Skeletal muscle tissue (tissue), 4 donors: ENCODE measurements around the gene FNDC1. TPM values are rescaled to one million over a fixed set of nuclear protein-coding genes. Genes with fewer than 3 reads are reported as not detected.

ENCODE experiments used
- H3K27ac ChIP-seq: one replicate; pipeline ENCODE4 v1.7.0; 2013; ENCODE audit warnings: mild to moderate bottlenecking, low read depth, low read length, inconsistent platforms
- H3K27me3 ChIP-seq, 3 donors: one replicate each; pipeline ENCODE4 v1.7.0; 2013; ENCODE audit warnings: low read length in 3 of 3; ENCODE audit not compliant: control insufficient read depth in 3 of 3, insufficient read depth in 3 of 3
- H3K36me3 ChIP-seq, 3 donors: one replicate each; pipeline ENCODE4 v1.7.0; 2013; ENCODE audit warnings: low read length in 3 of 3; ENCODE audit not compliant: control insufficient read depth in 3 of 3, insufficient read depth in 3 of 3
- H3K4me1 ChIP-seq, 3 donors: one replicate each; pipeline ENCODE4 v1.7.0; 2013; ENCODE audit warnings: low read length in 3 of 3, mild to moderate bottlenecking in 3 of 3; ENCODE audit not compliant: control insufficient read depth in 3 of 3, insufficient read depth in 3 of 3
- H3K4me3 ChIP-seq, 3 donors: one replicate each; pipeline ENCODE4 v1.7.0; 2013; ENCODE audit warnings: low read length in 3 of 3
- H3K9ac ChIP-seq, 3 donors: one replicate each; pipeline ENCODE4 v1.7.0; 2013; ENCODE audit warnings: low read length in 3 of 3, mild to moderate bottlenecking in 3 of 3, moderate library complexity in 2 of 3, low read depth in 1 of 3
- H3K9me3 ChIP-seq, 3 donors: one replicate each; pipeline ENCODE4 v1.7.0; 2013; ENCODE audit warnings: low read length in 3 of 3; ENCODE audit not compliant: control insufficient read depth in 3 of 3
- total RNA-seq: library from RNA; depleted of rRNA; stranded (reverse); fragments of >200 nt; gene quantifications from one replicate; pipeline ENCODE4 v1.2.3, GENCODE V29; 2014
- donor health status: Osteomylitis.

Gene FNDC1
- total RNA-seq, 1 donor from 2014 or later = 71.0 TPM

DNA sequence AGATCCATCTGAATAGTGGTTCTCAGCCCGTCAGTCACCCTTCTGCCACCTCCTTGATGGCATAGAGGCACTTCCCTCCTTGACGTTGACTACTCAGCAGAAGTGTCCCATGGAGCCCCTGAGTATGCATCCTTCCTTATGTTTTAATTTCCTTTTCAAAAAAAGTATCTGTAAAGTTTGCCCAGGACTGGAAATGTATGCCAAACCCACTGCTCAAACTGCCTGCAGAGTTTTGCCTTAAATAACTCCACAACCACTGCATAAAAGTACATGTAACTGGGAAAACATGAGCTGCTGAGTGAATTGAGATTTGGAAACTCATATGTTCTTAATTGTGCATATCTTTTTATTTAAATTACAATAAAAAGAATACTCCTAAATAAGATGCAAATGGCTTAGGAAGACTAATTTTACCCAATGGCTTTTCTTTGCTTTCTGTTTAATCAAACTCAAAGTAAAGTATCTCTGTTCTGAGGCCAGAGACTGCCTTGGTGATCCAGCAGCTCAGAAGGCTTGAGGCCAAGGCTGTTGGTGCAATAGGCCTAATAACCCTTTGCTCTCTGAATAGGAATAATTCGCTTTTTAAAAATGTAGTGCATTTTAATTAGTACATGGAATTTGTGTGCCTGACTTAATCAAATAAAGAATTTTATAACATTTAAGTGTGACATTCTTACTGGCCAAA, 90.4 kb downstream of the FNDC1 start:
- H3K4me1 ChIP-seq = peaks cover 0 to 3% (median 0%) of the 10 kb centered on the region in 3 donors
- no peaks in the 10 kb centered on the region for H3K36me3 ChIP-seq
- peaks cover 0 to 2% (median 0%) of the 10 kb centered on the region in 3 donors for H3K9me3 ChIP-seq
- H3K9ac ChIP-seq = no peak overlapping the region
- H3K27me3 ChIP-seq = no peaks in the 10 kb centered on the region
- H3K4me3 ChIP-seq = no peak overlapping the region
- no peak overlapping the region for H3K27ac ChIP-seq

DNA sequence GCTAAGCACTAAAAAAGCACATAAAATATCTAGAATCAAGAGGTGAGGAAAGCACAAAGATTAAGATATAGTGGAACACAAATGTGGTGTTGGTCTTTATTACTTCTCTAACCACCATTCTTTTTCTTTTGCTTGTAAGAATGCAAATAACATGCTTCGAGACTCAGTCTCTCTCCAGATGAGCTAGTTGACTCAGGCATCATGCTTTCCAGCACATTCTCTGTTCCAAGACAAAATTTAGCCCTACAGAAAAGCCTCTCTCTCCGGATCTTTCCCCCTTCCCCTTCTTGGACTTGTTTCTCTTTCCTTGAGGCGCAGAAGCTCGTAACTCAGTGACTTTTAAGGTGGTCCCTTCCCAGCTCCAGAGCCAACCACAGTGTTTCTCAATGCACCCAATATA, 91.0 kb downstream of the FNDC1 start:
- H3K9ac ChIP-seq = no peak overlapping the region
- peaks cover 0 to 3% (median 0%) of the 10 kb centered on the region in 3 donors for H3K4me1 ChIP-seq
- no peaks in the 10 kb centered on the region for H3K27me3 ChIP-seq
- H3K36me3 ChIP-seq = no peaks in the 10 kb centered on the region
- peaks cover 0 to 2% (median 0%) of the 10 kb centered on the region in 3 donors for H3K9me3 ChIP-seq
- no peak overlapping the region for H3K4me3 ChIP-seq
- H3K27ac ChIP-seq = no peak overlapping the region

DNA sequence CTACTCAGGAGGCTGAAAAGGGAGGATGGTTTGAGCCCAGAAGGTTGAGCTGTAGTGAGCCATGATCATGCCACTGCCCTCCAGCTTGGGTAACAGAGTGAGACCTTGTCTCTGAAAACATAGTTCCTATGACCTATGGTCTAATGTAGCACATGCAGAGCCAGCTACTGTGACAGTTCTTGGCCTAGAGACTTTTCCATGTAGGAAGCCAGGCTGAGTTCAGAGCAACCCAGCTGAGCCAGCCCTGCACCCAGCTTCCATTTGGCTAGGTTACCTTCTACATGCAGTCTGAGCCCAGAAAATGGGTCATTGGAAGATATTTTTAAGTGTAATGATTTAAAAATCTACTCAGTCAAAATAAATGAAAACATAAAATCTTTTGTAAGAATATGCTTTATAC, 92.8 kb downstream of the FNDC1 start:
- H3K27me3 ChIP-seq = no peaks in the 10 kb centered on the region
- H3K4me3 ChIP-seq = no peak overlapping the region
- no peak overlapping the region for H3K9ac ChIP-seq
- peaks cover 0 to 3% (median 0%) of the 10 kb centered on the region in 3 donors for H3K4me1 ChIP-seq
- H3K9me3 ChIP-seq = no peaks in the 10 kb centered on the region
- H3K27ac ChIP-seq = no peak overlapping the region
- no peaks in the 10 kb centered on the region for H3K36me3 ChIP-seq

DNA sequence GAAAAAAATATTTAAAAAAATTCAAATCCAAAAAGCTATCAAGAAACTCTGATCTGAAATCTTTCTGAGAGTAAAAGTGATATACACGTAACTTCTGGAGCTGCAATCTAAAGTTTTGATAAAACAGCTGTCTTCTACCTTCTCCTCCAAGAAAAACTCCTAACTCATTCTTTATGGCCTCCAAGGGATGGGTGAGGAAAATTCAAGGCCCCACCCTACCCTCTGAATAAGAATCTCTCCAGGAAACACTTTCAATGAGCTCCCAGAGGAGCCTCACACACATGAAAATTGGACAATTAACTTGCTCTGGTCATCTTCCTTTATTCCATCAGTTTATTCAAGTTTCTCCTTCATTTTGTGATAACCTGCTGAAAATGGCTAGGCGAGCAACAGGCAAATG, 93.4 kb downstream of the FNDC1 start:
- Histone ChIP-seq H3K9me3 (no peaks in the 10 kb centered on the region), H3K4me1 (peaks cover 0 to 3% (median 0%) of the 10 kb centered on the region in 3 donors), H3K36me3 (no peaks in the 10 kb centered on the region), H3K27ac (no peak overlapping the region), H3K4me3 (no peak overlapping the region), H3K27me3 (no peaks in the 10 kb centered on the region), H3K9ac (no peak overlapping the region)

DNA sequence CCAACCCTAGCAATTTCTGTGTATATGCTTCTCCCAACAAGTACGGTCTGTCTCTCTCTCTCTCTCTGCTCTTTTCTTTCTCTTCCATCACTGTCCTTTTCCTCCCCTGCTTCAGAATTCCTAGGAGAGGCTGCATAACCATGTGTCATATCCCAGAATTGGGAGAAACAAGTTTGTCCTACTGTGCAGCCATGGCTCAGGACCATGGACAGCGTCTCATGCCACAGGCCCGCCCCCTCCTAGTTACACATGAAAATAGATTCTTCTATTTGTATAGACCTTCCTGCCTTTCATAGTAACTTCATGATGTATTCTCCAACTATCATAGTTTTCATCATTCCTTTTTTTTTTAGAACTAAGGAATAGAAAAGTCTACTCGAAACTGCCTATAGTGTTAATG, 98.0 kb downstream of the FNDC1 start:
- no peaks in the 10 kb centered on the region for H3K36me3 ChIP-seq

DNA sequence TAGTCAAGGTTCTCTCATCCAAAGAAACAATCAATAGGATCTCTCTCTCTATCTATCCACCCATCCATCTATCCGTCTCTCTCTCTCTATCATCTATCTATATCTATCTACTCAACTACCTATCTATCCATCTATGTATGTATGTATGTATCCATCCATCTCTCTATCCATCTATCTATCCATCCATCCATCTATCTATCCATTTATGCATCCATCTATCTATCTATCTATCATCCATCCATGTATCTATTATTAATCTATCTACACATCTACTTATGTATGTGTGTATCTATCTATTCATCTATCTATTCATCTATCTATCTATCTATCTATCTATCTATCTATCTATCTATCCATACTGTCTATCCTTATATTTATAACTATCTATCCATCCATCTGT, 99.3 kb downstream of the FNDC1 start:
- Histone ChIP-seq H3K4me1 (no peaks in the 10 kb centered on the region), H3K4me3 (no peak overlapping the region), H3K9me3 (no peaks in the 10 kb centered on the region), H3K9ac (no peak overlapping the region), H3K36me3 (no peaks in the 10 kb centered on the region), H3K27ac (no peak overlapping the region), H3K27me3 (no peaks in the 10 kb centered on the region)

More for the DNA sequence above, 98.0 kb downstream of the FNDC1 start:
- Histone ChIP-seq H3K27me3 (no peaks in the 10 kb centered on the region), H3K4me3 (no peak overlapping the region), H3K27ac (no peak overlapping the region), H3K4me1 (no peaks in the 10 kb centered on the region), H3K9ac (no peak overlapping the region), H3K9me3 (no peaks in the 10 kb centered on the region)

DNA sequence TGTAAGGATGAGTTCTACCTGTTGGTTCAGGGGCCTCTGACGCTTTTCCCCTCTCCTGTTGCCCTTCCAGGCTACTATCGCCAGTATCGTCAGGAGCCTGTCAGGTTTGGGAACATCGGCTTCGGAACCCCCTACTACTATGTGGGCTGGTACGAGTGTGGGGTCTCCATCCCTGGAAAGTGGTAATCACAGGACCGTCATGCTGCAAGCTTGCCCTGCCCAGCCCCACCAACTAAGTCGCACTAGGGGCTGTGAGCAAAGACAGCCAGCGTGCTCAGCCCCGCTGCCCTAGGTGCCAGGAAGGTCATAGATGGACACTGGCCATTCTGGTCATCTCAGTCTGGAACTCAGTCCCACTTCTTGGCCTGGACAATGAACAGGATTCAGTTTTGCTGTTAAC, 102.1 kb downstream of the FNDC1 start:
- Histone ChIP-seq H3K9me3 (no peaks in the 10 kb centered on the region), H3K27me3 (no peaks in the 10 kb centered on the region), H3K27ac (no peak overlapping the region), H3K36me3 (no peaks in the 10 kb centered on the region), H3K4me3 (no peak overlapping the region), H3K4me1 (no peaks in the 10 kb centered on the region), H3K9ac (no peak overlapping the region)

DNA sequence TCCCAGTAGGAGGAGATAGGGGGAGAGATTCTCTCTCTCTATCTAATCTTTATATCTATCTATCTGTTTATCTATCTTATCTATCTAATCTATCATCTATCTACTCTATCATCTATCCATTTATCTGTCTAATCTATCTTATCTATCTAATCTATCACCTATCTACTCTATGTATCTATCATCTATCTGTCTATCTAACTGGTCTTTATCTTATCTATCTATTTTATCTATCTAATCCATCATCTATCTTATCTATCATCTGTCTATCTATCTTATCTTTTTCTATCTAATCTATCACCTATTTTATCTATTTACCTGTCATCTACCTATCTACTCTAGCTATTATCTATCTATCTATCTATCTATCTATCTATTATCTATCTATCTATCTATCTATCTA, 109.4 kb downstream of the FNDC1 start:
- Histone ChIP-seq H3K4me3 (no peak overlapping the region), H3K27me3 (no peaks in the 10 kb centered on the region), H3K9ac (no peak overlapping the region), H3K9me3 (no peaks in the 10 kb centered on the region), H3K4me1 (no peaks in the 10 kb centered on the region), H3K36me3 (no peaks in the 10 kb centered on the region), H3K27ac (no peak overlapping the region)

DNA sequence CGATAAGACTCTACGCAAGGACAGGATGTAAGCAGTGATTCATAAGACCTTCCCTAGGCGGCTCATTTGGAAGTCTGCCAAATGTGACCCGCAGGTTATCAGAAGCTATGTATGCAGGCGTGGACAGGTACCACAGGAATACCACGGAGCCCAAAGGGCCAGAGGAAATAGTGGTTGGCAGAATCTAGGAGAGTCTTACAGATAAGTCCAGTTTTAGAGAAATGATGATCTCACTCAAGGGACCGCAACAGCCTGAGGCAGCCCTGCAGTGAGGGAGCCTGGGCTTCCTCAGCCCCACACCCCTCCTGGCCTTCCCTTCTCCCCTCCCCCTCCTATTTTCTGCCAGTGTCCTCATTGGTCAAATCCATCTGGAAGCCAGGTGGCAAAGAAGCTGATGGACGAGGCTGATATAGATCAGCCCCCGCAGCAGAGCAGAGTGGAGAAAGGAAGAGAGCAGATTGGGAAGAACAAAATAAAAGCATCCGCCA, 110.6 kb downstream of the FNDC1 start:
- Histone ChIP-seq H3K4me3 (no peak overlapping the region), H3K36me3 (no peaks in the 10 kb centered on the region), H3K9ac (no peak overlapping the region), H3K4me1 (no peaks in the 10 kb centered on the region), H3K27ac (no peak overlapping the region), H3K27me3 (no peaks in the 10 kb centered on the region), H3K9me3 (no peaks in the 10 kb centered on the region)

DNA sequence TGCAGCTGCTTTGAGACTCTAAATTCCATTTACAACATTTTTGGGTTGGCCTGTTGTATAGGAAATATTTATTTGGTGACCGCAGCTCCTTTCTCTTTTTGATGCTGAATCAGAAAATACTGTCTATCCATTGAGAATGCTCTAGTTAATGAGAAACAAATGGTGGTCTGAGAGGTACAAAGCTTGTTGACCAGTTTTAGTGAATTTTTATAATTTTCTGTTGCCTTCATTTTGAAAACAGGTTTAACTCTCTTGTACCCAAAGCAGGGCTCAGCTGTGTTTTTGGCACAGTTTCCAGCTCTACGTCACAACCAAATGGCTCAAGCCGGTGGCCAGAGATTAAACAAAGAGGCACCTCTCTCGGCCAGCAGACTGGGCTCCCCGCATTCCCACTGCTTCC, 113.2 kb downstream of the FNDC1 start:
- H3K9me3 ChIP-seq = no peaks in the 10 kb centered on the region
- no peak overlapping the region for H3K9ac ChIP-seq
- H3K36me3 ChIP-seq = no peaks in the 10 kb centered on the region
- no peak overlapping the region for H3K4me3 ChIP-seq
- H3K27ac ChIP-seq = no peak overlapping the region
- no peaks in the 10 kb centered on the region for H3K4me1 ChIP-seq
- no peaks in the 10 kb centered on the region for H3K27me3 ChIP-seq
